Measurements from ENCODE around the gene EPS8L2. TPM values are rescaled to one million over a fixed set of nuclear protein-coding genes. Genes with fewer than 3 reads are reported as not detected.
A peak's percentile ranks its signal among the peaks of the same experiment; 100 is the strongest.

The EPS8L2 gene
- total RNA-seq, 1 experiment from 2014 or later: 0.90 TPM

DNA sequence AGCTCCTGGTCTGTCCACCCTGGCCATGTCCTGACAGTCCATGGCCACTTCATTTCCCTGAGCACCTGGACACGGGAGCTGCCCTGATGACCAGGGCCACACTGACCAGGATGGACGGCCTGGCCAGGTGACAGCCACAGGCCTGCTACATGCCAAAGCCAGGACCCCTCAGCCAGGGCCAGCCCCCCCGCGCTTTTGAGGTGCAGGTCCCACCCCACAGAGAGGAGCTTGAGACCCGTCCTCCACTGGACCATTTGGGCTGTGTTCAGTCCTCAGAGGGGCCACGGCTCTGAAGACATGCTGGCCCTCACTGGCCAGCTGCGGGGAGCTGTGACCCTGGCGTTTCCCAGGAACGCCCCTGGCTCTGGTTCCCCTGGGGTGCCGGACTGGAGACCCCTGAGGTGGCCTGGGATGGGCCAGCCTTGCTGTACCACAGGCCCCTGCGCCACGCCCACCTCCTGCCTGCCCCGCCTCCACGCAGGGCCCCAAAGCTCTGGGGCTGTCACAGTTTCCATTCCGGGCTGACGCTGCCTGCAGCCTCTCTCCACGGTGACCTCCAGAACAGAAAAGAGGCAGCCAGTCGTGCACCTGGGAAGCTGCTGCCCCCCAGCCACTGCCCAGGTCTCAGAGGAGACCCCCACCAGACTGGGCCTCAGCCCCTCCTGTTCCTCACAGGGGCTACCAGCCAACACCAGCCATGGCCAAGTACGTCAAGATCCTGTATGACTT is 18.2 kb downstream of the EPS8L2 start:
- no TSS peak for BruUV-seq (replicated peaks)
- ChIA-PET POLR2A (ENCODE audit: low non-redundant PET) (interaction anchor here (0.6 kb wide), 1 partner anchor 12 kb away, joined by 3 read pairs; no protein-coding TSS in a partner anchor), CTCF (interaction anchor here (0.6 kb wide), 1 partner anchor 111 kb away, joined by 3 read pairs; no protein-coding TSS in a partner anchor)
- no peaks in the 10 kb centered on the region for H3K36me3 ChIP-seq (ENCODE audit: insufficient read depth, low read length, poor library complexity, severe bottlenecking)
- no peak for TF ChIP-seq EZH2 (IDR thresholded peaks at IDR 0.05; ENCODE audit: borderline replicate concordance, low read depth, low read length, poor library complexity, severe bottlenecking)
- TF ChIP-seq, protein P1, sequence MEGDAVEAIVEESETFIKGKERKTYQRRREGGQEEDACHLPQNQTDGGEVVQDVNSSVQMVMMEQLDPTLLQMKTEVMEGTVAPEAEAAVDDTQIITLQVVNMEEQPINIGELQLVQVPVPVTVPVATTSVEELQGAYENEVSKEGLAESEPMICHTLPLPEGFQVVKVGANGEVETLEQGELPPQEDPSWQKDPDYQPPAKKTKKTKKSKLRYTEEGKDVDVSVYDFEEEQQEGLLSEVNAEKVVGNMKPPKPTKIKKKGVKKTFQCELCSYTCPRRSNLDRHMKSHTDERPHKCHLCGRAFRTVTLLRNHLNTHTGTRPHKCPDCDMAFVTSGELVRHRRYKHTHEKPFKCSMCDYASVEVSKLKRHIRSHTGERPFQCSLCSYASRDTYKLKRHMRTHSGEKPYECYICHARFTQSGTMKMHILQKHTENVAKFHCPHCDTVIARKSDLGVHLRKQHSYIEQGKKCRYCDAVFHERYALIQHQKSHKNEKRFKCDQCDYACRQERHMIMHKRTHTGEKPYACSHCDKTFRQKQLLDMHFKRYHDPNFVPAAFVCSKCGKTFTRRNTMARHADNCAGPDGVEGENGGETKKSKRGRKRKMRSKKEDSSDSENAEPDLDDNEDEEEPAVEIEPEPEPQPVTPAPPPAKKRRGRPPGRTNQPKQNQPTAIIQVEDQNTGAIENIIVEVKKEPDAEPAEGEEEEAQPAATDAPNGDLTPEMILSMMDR (conservative IDR thresholded peaks at IDR 0.05; ENCODE audit: low read depth, low read length): no peak
- intact Hi-C loops (cut with micrococcal nuclease; ENCODE audit: unreplicated experiment): loop anchor here (5.0 to 10.0 kb wide), 2 partner anchors 62 to 169 kb away; no protein-coding TSS in a partner anchor
- no peak for DNase-seq (ENCODE audit: low spot score)
- H3K27me3 ChIP-seq (replicated peaks; ENCODE audit: insufficient read depth, low read depth, low read length, poor library complexity): peaks cover 40% of the 10 kb centered on the region
- H3K4me1 ChIP-seq (ENCODE audit: insufficient read depth, low read length, poor library complexity, severe bottlenecking): no peaks in the 10 kb centered on the region
- H3K27ac ChIP-seq (ENCODE audit: low read depth, low read length, poor library complexity, severe bottlenecking): no peak overlapping the region
- no peaks in the 10 kb centered on the region for H3K9me3 ChIP-seq (ENCODE audit: low read depth, low read length, poor library complexity, severe bottlenecking)
- H3K4me3 ChIP-seq (ENCODE audit: low read depth, low read length, poor library complexity, severe bottlenecking): no peak overlapping the region

DNA sequence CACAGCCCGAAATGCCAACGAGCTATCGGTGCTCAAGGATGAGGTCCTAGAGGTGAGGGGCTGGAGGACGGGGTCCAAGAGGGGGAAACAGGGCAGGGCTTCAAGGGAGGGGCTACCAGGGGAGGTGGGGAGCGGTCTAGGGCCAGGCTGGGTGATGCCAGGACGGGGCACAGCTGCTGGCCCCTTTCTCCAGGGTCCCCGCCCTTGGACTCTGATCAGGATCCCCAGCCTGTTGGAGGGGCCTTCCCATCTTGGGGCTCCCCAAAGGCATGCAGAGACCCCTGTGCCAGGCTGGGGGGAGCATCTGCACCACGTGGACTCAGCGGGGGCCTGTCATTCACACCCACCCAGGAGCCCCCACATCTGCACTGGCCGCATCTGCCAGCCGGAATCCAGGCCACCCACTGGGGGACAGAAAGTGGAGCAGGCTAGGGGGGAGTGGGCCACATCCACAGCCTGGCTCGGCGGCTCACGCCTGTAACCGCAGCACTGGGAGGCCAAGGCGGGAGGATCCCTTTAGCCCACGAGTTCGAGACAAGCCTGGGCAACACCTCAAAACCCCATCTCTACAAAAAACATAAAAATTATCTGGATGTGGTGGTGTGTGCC is 18.9 kb downstream of the EPS8L2 start:
- H3K4me1 ChIP-seq (ENCODE audit: insufficient read depth, low read length, poor library complexity, severe bottlenecking): no peaks in the 10 kb centered on the region
- H3K27me3 ChIP-seq (replicated peaks; ENCODE audit: insufficient read depth, low read depth, low read length, poor library complexity): peaks cover 35% of the 10 kb centered on the region
- POLR2A ChIA-PET (ENCODE audit: low non-redundant PET): no interaction called here
- no peaks in the 10 kb centered on the region for H3K9me3 ChIP-seq (ENCODE audit: low read depth, low read length, poor library complexity, severe bottlenecking)
- TF ChIP-seq, protein P1 (conservative IDR thresholded peaks at IDR 0.05; ENCODE audit: low read depth, low read length): no peak
- no peak for TF ChIP-seq EZH2 (IDR thresholded peaks at IDR 0.05; ENCODE audit: borderline replicate concordance, low read depth, low read length, poor library complexity, severe bottlenecking)
- no peak for DNase-seq (ENCODE audit: low spot score)
- no peak overlapping the region for H3K4me3 ChIP-seq (ENCODE audit: low read depth, low read length, poor library complexity, severe bottlenecking)
- no peaks in the 10 kb centered on the region for H3K36me3 ChIP-seq (ENCODE audit: insufficient read depth, low read length, poor library complexity, severe bottlenecking)
- intact Hi-C loops (cut with micrococcal nuclease; ENCODE audit: unreplicated experiment): loop anchor here (5.0 to 10.0 kb wide), 2 partner anchors 63 to 170 kb away; no protein-coding TSS in a partner anchor
- CTCF ChIA-PET: interaction anchor here (0.6 kb wide), 1 partner anchor 112 kb away, joined by 3 read pairs; no protein-coding TSS in a partner anchor
- BruUV-seq (replicated peaks): no TSS peak
- H3K27ac ChIP-seq (ENCODE audit: low read depth, low read length, poor library complexity, severe bottlenecking): no peak overlapping the region

DNA sequence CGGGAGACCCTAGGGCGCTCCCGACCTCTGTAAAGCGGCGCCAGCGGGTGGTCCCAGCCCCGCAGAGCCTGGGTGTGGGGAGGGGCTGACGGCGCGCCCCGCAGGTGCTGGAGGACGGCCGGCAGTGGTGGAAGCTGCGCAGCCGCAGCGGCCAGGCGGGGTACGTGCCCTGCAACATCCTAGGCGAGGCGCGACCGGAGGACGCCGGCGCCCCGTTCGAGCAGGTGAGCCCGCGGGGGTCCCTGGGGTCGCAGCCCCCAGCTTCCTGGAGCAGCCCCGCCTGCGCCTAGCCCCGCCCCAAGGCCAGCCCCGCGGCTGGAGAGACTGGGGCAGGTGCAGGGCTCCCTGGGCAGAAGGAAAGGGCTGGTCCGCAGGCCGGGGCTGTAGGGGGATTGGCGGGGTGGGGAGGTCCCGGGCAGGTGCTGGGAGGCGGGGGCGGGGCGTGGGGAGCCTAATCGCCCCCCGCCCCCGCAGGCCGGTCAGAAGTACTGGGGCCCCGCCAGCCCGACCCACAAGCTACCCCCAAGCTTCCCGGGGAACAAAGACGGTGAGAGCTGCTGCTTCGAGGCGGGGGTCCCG is 19.7 kb downstream of the EPS8L2 start:
- no peaks in the 10 kb centered on the region for H3K4me1 ChIP-seq (ENCODE audit: insufficient read depth, low read length, poor library complexity, severe bottlenecking)
- peak overlapping the region; percentile 27 for H3K4me3 ChIP-seq (ENCODE audit: low read depth, low read length, poor library complexity, severe bottlenecking)
- POLR2A ChIA-PET (ENCODE audit: low non-redundant PET): no interaction called here
- intact Hi-C loops (cut with micrococcal nuclease; ENCODE audit: unreplicated experiment): loop anchor here (10.0 kb wide), 1 partner anchor 171 kb away; no protein-coding TSS in a partner anchor
- H3K27ac ChIP-seq (ENCODE audit: low read depth, low read length, poor library complexity, severe bottlenecking): no peak overlapping the region
- peaks cover 27% of the 10 kb centered on the region for H3K27me3 ChIP-seq (replicated peaks; ENCODE audit: insufficient read depth, low read depth, low read length, poor library complexity)
- DNase-seq (ENCODE audit: low spot score): no peak
- H3K36me3 ChIP-seq (ENCODE audit: insufficient read depth, low read length, poor library complexity, severe bottlenecking): no peaks in the 10 kb centered on the region
- TF ChIP-seq, protein P1 (conservative IDR thresholded peaks at IDR 0.05; ENCODE audit: low read depth, low read length): no peak
- TF ChIP-seq EZH2 (IDR thresholded peaks at IDR 0.05; ENCODE audit: borderline replicate concordance, low read depth, low read length, poor library complexity, severe bottlenecking): no peak
- CTCF ChIA-PET: interaction anchor here (0.6 to 1.0 kb wide), 2 partner anchors 30 to 62 kb away, joined by 3 to 7 read pairs; partner anchors contain the start of gene TMEM80
- H3K9me3 ChIP-seq (ENCODE audit: low read depth, low read length, poor library complexity, severe bottlenecking): no peaks in the 10 kb centered on the region
- BruUV-seq (replicated peaks): no TSS peak

Data from A673 (cell line).